Non-pigmented ciliary epithelial cell (primary cell): ENCODE measurements around the gene GPR37.

ENCODE experiments used
- DNase-seq: peaks from one replicate; pipeline ENCODE4 v3.0.0-alpha.2; 2010; ENCODE audit warnings: low read depth

The GPR37 gene

DNA sequence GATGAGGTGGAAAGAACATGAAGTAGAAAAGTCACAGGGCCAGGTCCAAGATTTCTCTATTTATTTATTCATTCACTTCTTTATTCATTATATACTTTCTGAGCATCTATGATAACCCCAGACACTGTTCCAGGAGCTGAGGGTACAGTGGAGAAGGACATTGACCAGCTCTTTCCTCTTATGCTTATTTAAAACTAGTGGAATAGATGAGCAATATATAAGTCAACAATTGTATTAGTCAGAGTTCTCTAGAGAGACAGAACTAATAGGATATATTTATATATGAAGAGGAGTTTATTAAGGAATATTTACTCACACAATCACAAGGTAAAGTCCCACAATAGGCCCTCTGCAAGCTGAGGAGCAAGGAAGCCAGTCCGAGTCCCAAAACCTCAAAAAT lies 15.0 kb upstream of the GPR37 start:
- DNase-seq: no peak

DNA sequence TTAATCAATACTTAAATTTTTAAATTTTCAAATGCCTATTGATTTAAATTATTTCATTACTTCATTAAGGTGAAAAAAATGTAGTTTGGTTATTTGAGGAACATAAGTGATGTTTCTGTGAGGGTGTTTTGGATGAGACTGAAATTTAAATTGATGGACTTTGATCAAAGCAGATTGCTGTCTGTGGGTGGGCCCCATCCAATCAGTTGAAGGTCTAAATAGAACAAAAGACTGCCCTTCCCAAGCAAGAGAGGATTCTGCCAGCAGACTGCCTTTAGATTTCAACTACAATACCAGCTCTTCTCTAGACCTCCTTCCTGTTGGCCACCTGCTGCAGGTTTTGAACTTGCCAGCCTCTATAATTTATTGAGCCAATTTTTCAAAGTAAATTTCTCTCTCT lies 14.5 kb upstream of the GPR37 start:
- DNase-seq: no peak

DNA sequence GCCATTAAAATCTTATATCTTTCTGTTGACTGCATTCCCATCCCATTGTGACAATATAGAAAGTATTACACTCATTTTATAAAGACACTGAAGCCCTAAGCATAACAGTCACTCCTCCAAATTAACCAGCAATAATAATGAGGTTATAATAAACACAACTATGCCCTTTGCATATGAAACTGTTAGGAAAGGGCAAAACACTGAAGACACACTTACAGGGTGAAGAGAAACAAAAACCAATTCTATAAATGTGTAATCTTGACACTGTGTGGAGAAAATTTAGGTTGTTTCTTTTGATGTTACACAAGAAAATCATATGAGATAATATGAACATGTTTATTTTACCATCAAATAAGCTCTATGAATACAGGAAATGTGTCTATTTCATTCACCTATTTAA lies 14.0 kb upstream of the GPR37 start:
- no peak for DNase-seq

GRCh38 chr7:124779194-124779593 lies 13.6 kb upstream of the GPR37 start:
- DNase-seq: no peak

DNA sequence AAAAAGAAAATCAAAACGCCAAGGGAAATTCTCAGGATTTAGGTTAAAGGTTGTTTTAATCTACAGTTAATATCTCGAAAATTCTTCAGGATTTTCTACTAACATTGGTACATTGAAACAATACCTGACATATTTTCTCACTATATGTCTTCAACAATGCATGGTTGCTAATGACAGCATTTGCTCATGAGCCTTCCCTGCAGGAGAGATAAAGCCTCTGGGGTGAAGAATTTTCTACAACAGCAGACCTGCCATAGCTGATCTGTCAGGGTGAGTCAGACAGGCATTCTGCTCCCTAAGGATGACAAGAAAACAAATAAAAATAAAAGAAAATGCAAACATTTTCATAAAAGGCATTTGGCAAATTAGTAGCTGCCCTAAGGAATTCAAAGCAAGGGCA lies 11.7 kb upstream of the GPR37 start:
- DNase-seq: no peak

DNA sequence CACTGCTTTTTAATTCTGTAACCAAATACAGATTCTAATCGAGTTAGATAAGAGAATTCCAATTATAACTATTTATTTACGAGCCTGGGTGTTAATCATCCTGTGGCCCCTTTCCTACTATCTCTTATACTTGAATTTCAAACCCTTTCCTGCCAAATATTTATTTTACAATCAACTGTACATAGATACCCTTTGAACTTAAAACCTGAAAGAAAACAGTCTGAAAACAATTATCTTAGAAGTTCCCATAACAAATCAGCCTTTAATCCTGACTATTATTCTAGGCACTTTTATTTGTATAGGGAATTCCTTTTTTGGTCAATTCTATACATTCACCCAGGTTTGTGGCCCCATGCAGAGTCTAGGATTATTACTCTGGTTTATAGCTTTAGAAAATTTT lies 10.6 kb upstream of the GPR37 start:
- DNase-seq: no peak

- no peak for DNase-seq
Measured at GRCh38 chr7:124775422-124775821, 9.8 kb upstream of the GPR37 start.

DNA sequence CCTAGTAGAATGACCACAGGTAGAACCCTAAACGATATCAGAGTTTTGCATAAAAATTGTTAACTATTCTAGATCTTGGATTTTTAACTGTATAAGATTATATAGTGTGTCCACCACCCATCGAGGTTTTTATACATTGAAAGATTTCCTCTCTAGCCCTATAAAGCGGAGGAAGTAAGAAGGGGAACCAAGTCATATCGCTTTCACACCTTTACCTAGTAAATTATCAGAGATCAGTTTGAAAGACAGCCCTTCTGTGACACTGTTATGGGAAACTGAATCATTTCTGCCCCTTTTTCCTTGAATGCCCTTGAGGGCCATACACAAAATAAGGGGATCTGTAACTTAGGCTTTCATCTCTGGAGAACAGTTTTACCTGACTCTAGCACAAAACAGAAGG lies 8.3 kb upstream of the GPR37 start:
- DNase-seq: no peak

- no peak for DNase-seq
Measured at GRCh38 chr7:124773339-124773738, 7.7 kb upstream of the GPR37 start.

DNA sequence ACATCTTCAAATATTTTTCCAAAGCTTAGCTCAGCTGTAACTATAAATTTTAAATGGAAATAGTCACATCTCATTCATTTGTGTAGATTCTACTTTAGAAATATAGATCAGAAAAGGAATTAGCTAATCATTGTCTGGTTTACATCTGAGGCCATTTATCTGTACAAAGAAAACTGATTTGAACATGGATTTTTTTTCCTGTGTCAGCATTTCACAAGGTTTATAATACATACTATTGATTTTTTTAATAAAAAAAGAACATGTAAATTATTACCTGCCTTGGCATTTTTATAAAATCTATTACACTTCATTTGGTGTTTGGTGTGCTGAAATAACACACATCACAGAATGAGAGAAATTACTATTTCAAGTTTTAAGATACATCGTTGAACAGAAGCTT lies 3.5 kb upstream of the GPR37 start:
- DNase-seq: no peak

DNA sequence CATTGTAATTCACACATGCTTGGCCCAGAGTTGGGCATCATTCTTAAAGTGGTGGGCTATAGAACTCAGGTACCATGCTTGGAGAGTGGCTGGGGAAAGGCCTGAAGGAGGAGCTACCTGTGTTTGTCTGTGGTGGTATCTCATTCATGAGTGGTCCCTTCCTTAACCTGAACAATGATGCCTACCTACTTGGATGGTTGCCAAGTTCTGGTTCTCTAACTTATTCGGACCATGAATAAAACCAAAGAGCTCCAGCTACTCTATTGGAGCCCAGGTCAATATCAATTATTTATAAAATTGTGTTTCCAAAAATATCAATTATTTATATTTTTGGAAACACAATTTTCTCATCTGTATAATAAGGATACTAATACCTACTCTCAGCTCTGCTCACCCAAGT lies 2.9 kb upstream of the GPR37 start:
- DNase-seq: no peak

DNA sequence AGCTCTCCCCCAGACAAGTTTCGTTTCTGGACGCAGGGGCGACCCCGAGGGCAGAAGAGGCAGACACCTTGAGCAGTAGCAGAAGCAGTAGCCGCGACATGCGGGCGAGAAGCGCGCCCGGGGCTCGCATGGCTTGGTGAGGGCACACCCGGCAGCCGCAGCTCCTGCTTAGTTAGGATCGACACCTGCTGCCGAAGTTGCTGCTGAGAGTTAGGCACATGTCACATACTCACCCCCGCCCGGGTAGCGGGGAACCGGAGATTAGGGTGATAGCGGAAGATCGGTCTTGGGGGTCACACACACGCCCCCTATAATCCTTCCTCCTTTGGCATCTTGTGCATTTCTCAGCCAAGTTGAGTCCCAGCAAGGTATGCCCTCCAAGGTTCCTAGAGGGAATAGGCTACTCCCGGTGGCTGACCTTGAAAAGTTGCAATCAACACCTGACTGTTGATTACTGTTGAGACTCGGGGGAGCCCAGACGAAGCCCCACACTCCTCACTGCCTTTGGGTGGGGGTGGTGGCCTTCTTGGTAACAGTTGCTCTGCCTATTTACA lies 668 bp downstream of the GPR37 start:
- DNase-seq: no peak

DNA sequence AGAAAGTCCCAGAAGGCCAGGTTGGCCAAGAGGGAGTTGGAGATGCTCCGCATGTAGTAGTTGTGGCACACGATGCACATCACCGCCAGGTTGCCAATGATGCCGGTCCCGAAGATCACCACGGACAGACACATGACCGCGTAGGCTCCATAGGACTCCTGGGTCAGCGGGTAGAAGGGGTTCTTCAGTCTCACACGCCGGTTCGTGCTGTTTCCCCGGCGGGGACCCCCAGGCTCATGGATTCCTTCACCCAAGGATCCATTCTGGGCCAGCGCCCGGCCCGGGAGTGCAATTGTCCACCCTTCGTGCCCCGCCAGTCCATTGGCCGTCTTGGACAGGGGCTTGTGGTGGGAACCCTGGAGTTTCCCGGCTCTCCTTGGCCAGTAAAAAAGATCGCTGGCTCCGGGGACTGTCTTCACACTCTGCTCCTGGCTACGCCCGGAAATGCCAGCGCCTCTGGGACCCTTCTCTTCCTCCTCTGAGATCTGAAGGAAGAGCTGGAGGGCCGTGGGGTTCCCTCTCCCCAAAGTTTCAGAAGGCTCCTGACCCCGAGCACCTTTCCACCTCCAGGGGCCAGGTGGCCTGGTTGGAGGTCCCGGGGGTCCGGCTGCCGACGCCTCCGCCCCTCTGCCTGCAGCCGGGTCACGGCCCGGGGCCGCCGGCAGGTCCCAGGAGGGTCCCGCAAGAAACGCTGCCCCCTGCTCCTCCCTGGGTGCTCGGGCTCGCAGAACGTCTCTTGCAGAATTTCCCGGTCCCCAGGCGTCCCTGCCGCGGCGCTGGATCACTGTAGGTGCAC lies 1.3 kb downstream of the GPR37 start:
- no peak for DNase-seq

DNA sequence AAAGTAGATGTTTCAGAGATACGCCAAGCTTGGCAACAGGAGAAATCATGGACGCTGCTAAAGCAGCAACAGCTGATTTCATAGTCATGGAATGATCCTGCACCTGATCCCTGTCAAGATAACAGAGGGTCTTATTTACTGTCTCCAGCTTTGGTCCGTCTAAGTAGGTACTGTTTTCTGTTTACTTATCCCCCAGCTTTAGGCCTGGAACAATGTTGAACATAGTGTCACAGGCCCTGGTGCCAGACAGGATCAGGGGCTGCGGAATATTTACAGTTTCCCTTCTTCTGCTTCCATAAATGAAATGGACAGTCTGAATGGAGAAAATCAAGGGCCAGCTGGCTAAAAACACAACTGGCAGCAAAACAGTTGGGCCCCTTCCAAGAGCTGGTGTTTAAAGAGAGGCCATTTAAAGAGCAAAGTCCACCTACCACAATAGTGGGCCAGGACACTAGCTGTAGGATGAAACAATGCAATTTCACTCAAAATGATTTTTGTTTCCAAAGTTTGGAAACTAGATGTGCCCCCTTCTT lies 2.9 kb downstream of the GPR37 start:
- no peak for DNase-seq

DNA sequence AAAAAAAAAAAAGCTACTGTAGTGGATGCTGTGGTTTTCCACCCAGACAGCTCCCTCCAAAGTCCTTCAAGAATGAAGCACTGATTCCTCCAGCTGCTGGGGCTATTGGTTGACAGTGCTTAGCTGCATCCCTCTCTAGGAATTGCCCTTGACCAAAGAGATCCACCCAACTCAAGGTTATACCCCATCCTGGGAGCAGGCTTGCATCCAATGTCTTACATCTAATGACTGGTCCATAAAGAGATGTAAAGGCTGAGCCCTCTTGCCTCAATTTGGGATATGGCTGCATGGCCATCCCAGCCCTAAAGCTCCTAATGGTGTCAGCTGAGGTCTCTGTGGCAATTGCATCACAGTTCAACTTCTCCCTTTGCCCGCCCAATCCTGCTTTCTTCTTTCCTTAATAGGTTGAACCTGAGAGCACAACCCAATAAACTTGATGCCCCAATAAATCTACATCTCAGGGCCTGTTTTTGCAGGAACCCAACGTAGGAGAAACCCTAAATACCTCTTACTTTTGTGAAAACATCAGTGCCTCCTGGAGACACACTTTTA lies 4.4 kb downstream of the GPR37 start:
- no peak for DNase-seq

DNA sequence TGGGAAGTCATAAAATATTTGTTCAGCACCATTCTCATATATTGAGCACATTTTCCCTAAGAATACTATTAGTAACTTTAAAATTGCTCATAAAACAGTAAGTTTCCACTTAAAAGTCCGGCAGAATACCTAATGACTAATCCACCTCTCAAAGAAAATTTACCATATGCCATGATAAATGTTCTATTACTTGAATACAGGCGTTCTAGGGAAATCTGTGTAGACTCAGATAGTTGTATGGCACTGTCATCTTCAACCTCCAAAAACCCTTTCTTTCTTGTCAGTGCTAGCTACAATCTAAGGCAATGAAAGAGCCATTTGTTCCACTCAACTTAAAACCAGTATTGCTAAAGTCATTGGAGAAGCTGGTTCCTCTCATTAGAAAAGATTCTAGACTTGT lies 7.3 kb downstream of the GPR37 start:
- no peak for DNase-seq

DNA sequence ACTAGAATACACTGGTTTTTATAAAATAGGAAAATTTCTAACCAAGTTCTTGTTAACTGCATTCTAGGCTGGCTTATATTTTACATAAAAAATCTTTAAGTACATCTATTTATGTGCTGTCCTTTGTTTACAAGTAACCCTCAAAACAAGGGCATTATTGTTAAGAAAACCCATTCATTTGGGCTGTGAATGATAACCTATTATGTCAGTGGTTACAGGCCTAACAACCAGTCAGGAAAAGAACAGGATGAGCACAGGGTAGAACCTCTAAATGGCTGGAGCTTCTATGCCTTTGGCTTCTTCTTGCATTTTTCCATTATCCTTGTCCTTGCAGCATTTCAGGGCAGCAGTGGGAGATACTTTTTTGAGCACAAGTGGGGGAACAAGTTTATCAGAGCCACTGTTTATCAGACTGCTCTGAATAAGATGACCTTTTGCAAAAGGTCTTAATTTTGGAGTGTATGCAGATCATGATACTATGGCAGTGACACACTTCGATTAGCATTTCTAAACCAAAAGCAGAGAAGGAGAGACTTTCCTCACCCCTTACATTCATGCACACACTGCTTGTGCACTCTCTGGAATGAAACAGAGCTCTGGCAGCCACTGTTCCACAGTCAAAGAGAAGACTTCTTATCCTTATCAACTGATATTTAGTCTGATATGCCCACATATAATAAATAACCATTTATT lies 10.9 kb downstream of the GPR37 start:
- no peak for DNase-seq

- DNase-seq: peak; percentile 65
Measured at GRCh38 chr7:124752310-124752709, 13.3 kb downstream of the GPR37 start.

GRCh38 chr7:124751027-124751426 lies 14.6 kb downstream of the GPR37 start:
- no peak for DNase-seq

DNA sequence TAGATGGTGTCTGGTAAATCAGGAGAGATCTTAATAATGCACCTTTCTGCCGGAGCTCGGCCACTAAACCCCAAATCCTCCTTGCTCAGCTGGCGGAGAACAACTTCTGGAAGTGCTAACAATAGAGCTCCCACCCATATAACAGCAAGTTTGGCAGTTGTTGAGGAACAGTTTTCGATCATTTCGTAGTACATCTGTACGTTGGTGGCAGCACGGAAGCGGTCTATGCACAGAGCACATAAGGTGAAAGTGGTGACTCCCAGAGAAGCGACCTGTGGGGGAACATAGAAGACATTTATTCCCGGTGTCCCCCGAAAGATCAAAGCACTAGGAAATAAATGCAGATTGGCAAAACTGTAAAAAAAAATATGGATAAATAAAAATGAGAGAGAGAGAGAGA lies 18.5 kb downstream of the GPR37 start:
- DNase-seq: no peak

- DNase-seq: no peak
Measured at GRCh38 chr7:124738639-124739038, 27.0 kb downstream of the GPR37 start.

- no peak for DNase-seq
Measured at GRCh38 chr7:124737760-124738300, 27.8 kb downstream of the GPR37 start.

DNA sequence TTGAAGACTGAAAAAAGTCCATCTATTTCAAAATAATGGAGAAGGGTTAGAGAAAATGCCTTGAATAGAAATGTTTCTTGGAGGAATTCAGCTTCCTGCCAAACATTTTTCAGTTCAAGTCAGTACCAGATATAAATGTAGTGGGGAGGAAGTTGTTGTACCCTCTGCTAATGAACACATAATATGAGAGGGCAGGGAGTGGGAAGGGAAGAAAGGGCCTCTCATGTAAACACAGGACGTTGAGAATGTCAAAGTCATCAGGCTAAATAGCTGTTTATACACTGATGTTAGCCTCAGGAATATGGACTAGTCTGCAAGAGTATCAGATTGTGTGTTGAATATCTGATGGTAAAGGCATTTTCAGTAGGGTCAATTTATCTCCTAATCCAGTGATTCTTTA lies 37.0 kb downstream of the GPR37 start:
- DNase-seq: no peak
